WTC11 (cell line): ENCODE data around the gene TAF10.

Experiments
- ESRRA ChIP-seq: sonication (generic); formaldehyde crosslinking; IDR thresholded peaks from 2 replicates; pipeline ENCODE4 v1.8.1; 2022; ENCODE audit warnings: mild to moderate bottlenecking, missing genetic modification reagents, borderline replicate concordance
- FOXP1 ChIP-seq: sonication (generic); formaldehyde crosslinking; IDR thresholded peaks from 2 replicates; pipeline ENCODE4 v1.8.0; 2022; ENCODE audit warnings: missing genetic modification reagents, mild to moderate bottlenecking, moderate library complexity, borderline replicate concordance
- MLX ChIP-seq: sonication (generic); formaldehyde crosslinking; IDR thresholded peaks from 2 replicates; pipeline ENCODE4 v1.8.1; 2023; ENCODE audit warnings: mild to moderate bottlenecking, missing genetic modification reagents, moderate library complexity
- NFYB ChIP-seq: sonication (generic); formaldehyde crosslinking; conservative IDR thresholded peaks from 2 replicates; pipeline ENCODE4 v1.8.0; 2022; ENCODE audit warnings: low read depth, missing genetic modification reagents
- USF2 ChIP-seq: sonication (generic); formaldehyde crosslinking; IDR thresholded peaks from 2 replicates; pipeline ENCODE4 v1.8.1; 2023; ENCODE audit warnings: mild to moderate bottlenecking, missing genetic modification reagents, moderate library complexity
- ZNF317 ChIP-seq: sonication (generic); formaldehyde crosslinking; IDR thresholded peaks from 2 replicates; pipeline ENCODE4 v1.8.1; 2023; ENCODE audit warnings: low read depth, mild to moderate bottlenecking, moderate library complexity, missing genetic modification reagents, borderline replicate concordance
- TF ChIP-seq, protein P1 (sequence below): sonication (generic); formaldehyde crosslinking; IDR thresholded peaks from 2 replicates; pipeline ENCODE4 v1.8.0; 2022; ENCODE audit warnings: mild to moderate bottlenecking, missing genetic modification reagents
- TF ChIP-seq, protein P2 (sequence below): sonication (generic); formaldehyde crosslinking; IDR thresholded peaks from 2 replicates; pipeline ENCODE4 v1.8.1; 2023; ENCODE audit warnings: mild to moderate bottlenecking, missing genetic modification reagents
- TF ChIP-seq, protein P3 (sequence below): fragments of 200-600 bp; IDR thresholded peaks from 2 replicates; pipeline ENCODE4 v1.8.0; 2022; ENCODE audit warnings: antibody characterized with exemption
- TF ChIP-seq, protein P4 (sequence below): sonication (generic); formaldehyde crosslinking; IDR thresholded peaks from 2 replicates; pipeline ENCODE4 v1.8.1; 2022; ENCODE audit warnings: mild to moderate bottlenecking, missing genetic modification reagents, moderate library complexity, borderline replicate concordance
- TF ChIP-seq, protein P5 (sequence below): sonication (generic); formaldehyde crosslinking; IDR thresholded peaks from 2 replicates; pipeline ENCODE4 v1.8.1; 2022; ENCODE audit warnings: low read depth, mild to moderate bottlenecking, moderate library complexity, missing genetic modification reagents, borderline replicate concordance

- TF ChIP-seq, protein P1, sequence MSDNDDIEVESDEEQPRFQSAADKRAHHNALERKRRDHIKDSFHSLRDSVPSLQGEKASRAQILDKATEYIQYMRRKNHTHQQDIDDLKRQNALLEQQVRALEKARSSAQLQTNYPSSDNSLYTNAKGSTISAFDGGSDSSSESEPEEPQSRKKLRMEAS (CRISPR knock-in tag): no peak
- TF ChIP-seq ESRRA (CRISPR knock-in tag) (no peak), FOXP1 (CRISPR knock-in tag) (no peak), USF2 (no peak), ZNF317 (CRISPR knock-in tag) (no peak), NFYB (CRISPR knock-in tag) (no peak), MLX (no peak)
- TF ChIP-seq, protein P2, sequence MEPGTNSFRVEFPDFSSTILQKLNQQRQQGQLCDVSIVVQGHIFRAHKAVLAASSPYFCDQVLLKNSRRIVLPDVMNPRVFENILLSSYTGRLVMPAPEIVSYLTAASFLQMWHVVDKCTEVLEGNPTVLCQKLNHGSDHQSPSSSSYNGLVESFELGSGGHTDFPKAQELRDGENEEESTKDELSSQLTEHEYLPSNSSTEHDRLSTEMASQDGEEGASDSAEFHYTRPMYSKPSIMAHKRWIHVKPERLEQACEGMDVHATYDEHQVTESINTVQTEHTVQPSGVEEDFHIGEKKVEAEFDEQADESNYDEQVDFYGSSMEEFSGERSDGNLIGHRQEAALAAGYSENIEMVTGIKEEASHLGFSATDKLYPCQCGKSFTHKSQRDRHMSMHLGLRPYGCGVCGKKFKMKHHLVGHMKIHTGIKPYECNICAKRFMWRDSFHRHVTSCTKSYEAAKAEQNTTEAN (CRISPR knock-in tag): no peak
- TF ChIP-seq, protein P3, sequence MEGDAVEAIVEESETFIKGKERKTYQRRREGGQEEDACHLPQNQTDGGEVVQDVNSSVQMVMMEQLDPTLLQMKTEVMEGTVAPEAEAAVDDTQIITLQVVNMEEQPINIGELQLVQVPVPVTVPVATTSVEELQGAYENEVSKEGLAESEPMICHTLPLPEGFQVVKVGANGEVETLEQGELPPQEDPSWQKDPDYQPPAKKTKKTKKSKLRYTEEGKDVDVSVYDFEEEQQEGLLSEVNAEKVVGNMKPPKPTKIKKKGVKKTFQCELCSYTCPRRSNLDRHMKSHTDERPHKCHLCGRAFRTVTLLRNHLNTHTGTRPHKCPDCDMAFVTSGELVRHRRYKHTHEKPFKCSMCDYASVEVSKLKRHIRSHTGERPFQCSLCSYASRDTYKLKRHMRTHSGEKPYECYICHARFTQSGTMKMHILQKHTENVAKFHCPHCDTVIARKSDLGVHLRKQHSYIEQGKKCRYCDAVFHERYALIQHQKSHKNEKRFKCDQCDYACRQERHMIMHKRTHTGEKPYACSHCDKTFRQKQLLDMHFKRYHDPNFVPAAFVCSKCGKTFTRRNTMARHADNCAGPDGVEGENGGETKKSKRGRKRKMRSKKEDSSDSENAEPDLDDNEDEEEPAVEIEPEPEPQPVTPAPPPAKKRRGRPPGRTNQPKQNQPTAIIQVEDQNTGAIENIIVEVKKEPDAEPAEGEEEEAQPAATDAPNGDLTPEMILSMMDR: no peak
- TF ChIP-seq, protein P4, sequence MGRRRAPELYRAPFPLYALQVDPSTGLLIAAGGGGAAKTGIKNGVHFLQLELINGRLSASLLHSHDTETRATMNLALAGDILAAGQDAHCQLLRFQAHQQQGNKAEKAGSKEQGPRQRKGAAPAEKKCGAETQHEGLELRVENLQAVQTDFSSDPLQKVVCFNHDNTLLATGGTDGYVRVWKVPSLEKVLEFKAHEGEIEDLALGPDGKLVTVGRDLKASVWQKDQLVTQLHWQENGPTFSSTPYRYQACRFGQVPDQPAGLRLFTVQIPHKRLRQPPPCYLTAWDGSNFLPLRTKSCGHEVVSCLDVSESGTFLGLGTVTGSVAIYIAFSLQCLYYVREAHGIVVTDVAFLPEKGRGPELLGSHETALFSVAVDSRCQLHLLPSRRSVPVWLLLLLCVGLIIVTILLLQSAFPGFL (CRISPR knock-in tag): no peak
- TF ChIP-seq, protein P5, sequence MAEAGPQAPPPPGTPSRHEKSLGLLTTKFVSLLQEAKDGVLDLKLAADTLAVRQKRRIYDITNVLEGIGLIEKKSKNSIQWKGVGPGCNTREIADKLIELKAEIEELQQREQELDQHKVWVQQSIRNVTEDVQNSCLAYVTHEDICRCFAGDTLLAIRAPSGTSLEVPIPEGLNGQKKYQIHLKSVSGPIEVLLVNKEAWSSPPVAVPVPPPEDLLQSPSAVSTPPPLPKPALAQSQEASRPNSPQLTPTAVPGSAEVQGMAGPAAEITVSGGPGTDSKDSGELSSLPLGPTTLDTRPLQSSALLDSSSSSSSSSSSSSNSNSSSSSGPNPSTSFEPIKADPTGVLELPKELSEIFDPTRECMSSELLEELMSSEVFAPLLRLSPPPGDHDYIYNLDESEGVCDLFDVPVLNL (CRISPR knock-in tag): no peak
Observed at GRCh38 chr11:6567371-6567745, 44.7 kb downstream of the TAF10 start.
